Left cardiac atrium (tissue), 4 donors: Measurements from ENCODE around the gene IGLL1. TPM values are rescaled to one million over a fixed set of nuclear protein-coding genes. Genes with fewer than 3 reads are reported as not detected.
"Not testable (repeated sequence)": the region's sequence is repeated elsewhere in the genome, so short reads cannot be mapped to it uniquely, and the experiment has no call there.

ENCODE experiments used
- ATAC-seq, 2 donors: fragments of 200-7000 bp; cut with Tn5 transposase; one replicate each; pipeline ENCODE4 v1.9.1; 2020; ENCODE audit warnings: mild to moderate bottlenecking in 2 of 2, moderate library complexity in 2 of 2
- DNase-seq: peaks from one replicate; pipeline ENCODE4 v3.0.0-alpha.2; 2020
- intact Hi-C, 2 donors: fragments of 100-400 bp; cut with DNase I; formaldehyde crosslinking; loops; one replicate each; pipeline versions ENCODE4 v1.14.1 to v1.15.1; 2022 to 2023
- long read RNA-seq: library from polyadenylated mRNA; unstranded; transcript quantifications from one replicate; pipeline ENCODE4 v2.0.0, GENCODE V29; 2021
- total RNA-seq, 2 donors: library from RNA; stranded (reverse); fragmentation: NEBNext Ultra II Directional; extraction: Animal tissue kit (Norgen Biotek cat#: 25700); gene quantifications; one replicate each; pipeline ENCODE4 v1.2.1, GENCODE V29; 2021
- donor health status: DM: no; HTN: yes; CAD: no.
- donor health status: DM: no; HTN: yes; CAD: no; lungs with severe emphysema.
- donor health status: DM: yes; HTN: yes; CAD: no.
- donor health status: Dilated cardiomyopathy.

Gene IGLL1
- total RNA-seq: not detected
- long read RNA-seq: 0 reads

GRCh38 chr22:23579870-23580575 lies at the start of gene IGLL1:
TSS of gene IGLL1 (minus strand) at chr22:23580290. CDS start at chr22:23580190, 100 bp downstream.
- intact Hi-C loops: no loop called here
- DNase-seq: no peak
- no peak for ATAC-seq

GRCh38 chr22:23628056-23628743 lies 48.1 kb upstream of the IGLL1 start:
- ATAC-seq, intact Hi-C loops, DNase-seq: not testable (repeated sequence)

- DNase-seq (peak; percentile 40), ATAC-seq (peak; percentile 41 to 80)
- intact Hi-C loops: not testable (repeated sequence)
Observed at GRCh38 chr22:23627401-23628055, 47.4 kb upstream of the IGLL1 start.

- DNase-seq (no peak), ATAC-seq (no peak)
- intact Hi-C loops: no loop called here
Observed at GRCh38 chr22:23626286-23626975, 46.3 kb upstream of the IGLL1 start.

GRCh38 chr22:23622634-23623033 lies 42.5 kb upstream of the IGLL1 start:
- DNase-seq (no peak), ATAC-seq (no peak)
- intact Hi-C loops: no loop called here

GRCh38 chr22:23621916-23622315 lies 41.8 kb upstream of the IGLL1 start:
- ATAC-seq, intact Hi-C loops, DNase-seq: not testable (repeated sequence)

GRCh38 chr22:23621082-23621780 lies 41.1 kb upstream of the IGLL1 start:
- intact Hi-C loops: no loop called here
- ATAC-seq (no peak), DNase-seq (no peak)

GRCh38 chr22:23613193-23613972 lies 33.3 kb upstream of the IGLL1 start:
- no peak for DNase-seq
- no peak for ATAC-seq
- intact Hi-C loops: no loop called here

- intact Hi-C loops: no loop called here
- no peak for ATAC-seq
- no peak for DNase-seq
Observed at GRCh38 chr22:23609983-23610781, 30.1 kb upstream of the IGLL1 start.

- no peak for ATAC-seq
- no peak for DNase-seq
- intact Hi-C loops: no loop called here
Observed at GRCh38 chr22:23608583-23608982, 28.5 kb upstream of the IGLL1 start.

GRCh38 chr22:23606204-23607131 lies 26.4 kb upstream of the IGLL1 start:
- DNase-seq: no peak
- ATAC-seq: no peak
- intact Hi-C loops: no loop called here

GRCh38 chr22:23604939-23605712 lies 25.0 kb upstream of the IGLL1 start:
- no peak for DNase-seq
- ATAC-seq: no peak
- intact Hi-C loops: no loop called here

- intact Hi-C loops: no loop called here
- no peak for DNase-seq
Observed at GRCh38 chr22:23603266-23603665, 23.2 kb upstream of the IGLL1 start.

GRCh38 chr22:23598805-23599518 lies 18.9 kb upstream of the IGLL1 start:
- intact Hi-C loops: no loop called here
- ATAC-seq: no peak
- no peak for DNase-seq

More at GRCh38 chr22:23603266-23603665, 23.2 kb upstream of the IGLL1 start:
- ATAC-seq: no peak
